H9 (cell line): ENCODE results near the gene PSMA3. TPM values are rescaled to one million over a fixed set of nuclear protein-coding genes. Genes with fewer than 3 reads are reported as not detected.

ENCODE experiments used
- DNase-seq: peaks from one replicate; pipeline ENCODE4 v3.0.0-alpha.2; 2017
- H2AFZ ChIP-seq: one replicate; pipeline ENCODE4 v1.6.1; 2013; ENCODE audit warnings: mild to moderate bottlenecking, low read length, control low read depth, moderate library complexity
- H2AK5ac ChIP-seq: 2 replicates; pipeline ENCODE4 v1.6.1; 2013; ENCODE audit warnings: low read length, control low read depth, mixed read lengths; ENCODE audit not compliant: insufficient read length
- H2BK120ac ChIP-seq: one replicate; pipeline ENCODE4 v1.6.1; 2013; ENCODE audit warnings: low read depth, mild to moderate bottlenecking, low read length, control low read depth, inconsistent platforms; ENCODE audit not compliant: poor library complexity, severe bottlenecking
- H2BK12ac ChIP-seq: 2 replicates; pipeline ENCODE4 v1.6.1; 2013; ENCODE audit warnings: low read length, control low read depth, mixed read lengths, low read depth; ENCODE audit not compliant: insufficient read length
- H2BK15ac ChIP-seq: 2 replicates; pipeline ENCODE4 v1.6.1; 2013; ENCODE audit warnings: low read depth, low read length, control low read depth
- H2BK20ac ChIP-seq: one replicate; pipeline ENCODE4 v1.6.1; 2013; ENCODE audit warnings: low read depth, mild to moderate bottlenecking, low read length, control low read depth, inconsistent platforms; ENCODE audit not compliant: poor library complexity, severe bottlenecking
- H2BK5ac ChIP-seq: 2 replicates; pipeline ENCODE4 v1.6.1; 2013; ENCODE audit warnings: low read length, control low read depth, mixed read lengths; ENCODE audit not compliant: insufficient read length
- H3K14ac ChIP-seq: 2 replicates; pipeline ENCODE4 v1.6.1; 2013; ENCODE audit warnings: low read length, control low read depth; ENCODE audit not compliant: insufficient read depth
- H3K18ac ChIP-seq: 2 replicates; pipeline ENCODE4 v1.6.1; 2013; ENCODE audit warnings: low read depth, mild to moderate bottlenecking, mixed read lengths, low read length, control low read depth; ENCODE audit not compliant: insufficient read length
- H3K23ac ChIP-seq: 2 replicates; pipeline ENCODE4 v1.6.1; 2013; ENCODE audit warnings: low read length, control low read depth, mixed read lengths, low read depth; ENCODE audit not compliant: insufficient read length
- H3K23me2 ChIP-seq: 2 replicates; pipeline ENCODE4 v1.6.1; 2013; ENCODE audit warnings: low read depth, mild to moderate bottlenecking, mixed read lengths, low read length, control low read depth; ENCODE audit not compliant: insufficient read length, poor library complexity, severe bottlenecking
- H3K27ac ChIP-seq: 2 replicates; pipeline ENCODE4 v1.5.1; 2013; ENCODE audit warnings: low read length, control low read depth, mixed read lengths, low read depth; ENCODE audit not compliant: insufficient read length
- H3K27me3 ChIP-seq: 2 replicates; pipeline ENCODE4 v1.6.1; 2013; ENCODE audit warnings: low read length, control low read depth, inconsistent platforms; ENCODE audit not compliant: insufficient read depth
- H3K4ac ChIP-seq: 2 replicates; pipeline ENCODE4 v1.6.1; 2013; ENCODE audit warnings: low read depth, mild to moderate bottlenecking, control low read depth, inconsistent platforms, low read length, moderate library complexity
- H3K4me1 ChIP-seq: 2 replicates; pipeline ENCODE4 v1.6.1; 2013; ENCODE audit warnings: low read length, control low read depth, inconsistent platforms; ENCODE audit not compliant: insufficient read depth
- H3K4me2 ChIP-seq: 2 replicates; pipeline ENCODE4 v1.6.1; 2013; ENCODE audit warnings: low read length, control low read depth, mixed read lengths; ENCODE audit not compliant: insufficient read length, insufficient read depth
- H3K56ac ChIP-seq: 2 replicates; pipeline ENCODE4 v1.6.1; 2013; ENCODE audit warnings: low read depth, mild to moderate bottlenecking, mixed read lengths, low read length, control low read depth; ENCODE audit not compliant: insufficient read length
- H3K79me1 ChIP-seq: 2 replicates; pipeline ENCODE4 v1.6.1; 2013; ENCODE audit warnings: low read depth, mild to moderate bottlenecking, moderate library complexity, low read length, control low read depth, inconsistent platforms; ENCODE audit not compliant: insufficient read depth, poor library complexity, severe bottlenecking
- H3K79me2 ChIP-seq: 2 replicates; pipeline ENCODE4 v1.6.1; 2013; ENCODE audit warnings: low read length, control low read depth, inconsistent platforms; ENCODE audit not compliant: insufficient read depth
- H3K9ac ChIP-seq: 2 replicates; pipeline ENCODE4 v1.6.1; 2013; ENCODE audit warnings: low read length, control low read depth, mixed read lengths; ENCODE audit not compliant: insufficient read length; ENCODE audit errors: extremely low read depth
- H3K9me3 ChIP-seq: one replicate; pipeline ENCODE4 v1.6.1; 2013; ENCODE audit warnings: low read depth, low read length, inconsistent platforms; ENCODE audit not compliant: control insufficient read depth
- H3T11ph ChIP-seq: one replicate; pipeline ENCODE4 v1.6.1; 2013; ENCODE audit warnings: mild to moderate bottlenecking, low read length, control low read depth, inconsistent platforms
- H4K20me1 ChIP-seq: one replicate; pipeline ENCODE4 v1.6.1; 2013; ENCODE audit not compliant: control insufficient read depth, insufficient read length, insufficient read depth
- H4K5ac ChIP-seq: 2 replicates; pipeline ENCODE4 v1.6.1; 2013; ENCODE audit warnings: low read depth, mild to moderate bottlenecking, mixed read lengths, low read length, control low read depth; ENCODE audit not compliant: insufficient read length
- H4K8ac ChIP-seq: replicated peaks from 2 replicates; pipeline ENCODE4 v1.6.1; 2013; ENCODE audit warnings: low read length, control low read depth, mixed read lengths, low read depth; ENCODE audit not compliant: insufficient read length
- H4K91ac ChIP-seq: 2 replicates; pipeline ENCODE4 v1.6.1; 2013; ENCODE audit warnings: low read depth, mild to moderate bottlenecking, moderate library complexity, mixed read lengths, low read length, control low read depth; ENCODE audit not compliant: insufficient read length
- H3K27ac Mint-ChIP-seq, 3 experiments: 2 replicates in 2 of 3; 3 replicates in 1 of 3; pipeline ENCODE4 v1.8.0; 2020 to 2021; ENCODE audit warnings: mixed read lengths in 3 of 3, mild to moderate bottlenecking in 1 of 3, moderate library complexity in 1 of 3
- H3K27me3 Mint-ChIP-seq: 2 replicates; pipeline ENCODE4 v1.8.0; 2021; ENCODE audit warnings: low read depth, mild to moderate bottlenecking, moderate library complexity, mixed read lengths
- H3K36me3 Mint-ChIP-seq, 3 experiments: 2 replicates in 2 of 3; 3 replicates in 1 of 3; pipeline ENCODE4 v1.8.0; 2020 to 2021; ENCODE audit warnings: low read depth in 3 of 3, mixed read lengths in 3 of 3; ENCODE audit not compliant: insufficient read depth in 1 of 3
- H3K4me1 Mint-ChIP-seq, 2 experiments: 2 replicates each; pipeline ENCODE4 v1.8.0; 2020; ENCODE audit warnings: mixed read lengths in 2 of 2
- H3K4me3 Mint-ChIP-seq, 2 experiments: 2 replicates in 1 of 2; 3 replicates in 1 of 2; pipeline ENCODE4 v1.8.0; 2020 to 2021; ENCODE audit warnings: mild to moderate bottlenecking in 2 of 2, mixed read lengths in 2 of 2, moderate library complexity in 1 of 2
- H3K9me3 Mint-ChIP-seq, 2 experiments: 2 replicates in 1 of 2; 3 replicates in 1 of 2; pipeline ENCODE4 v1.8.0; 2020; ENCODE audit warnings: mild to moderate bottlenecking in 2 of 2, mixed read lengths in 2 of 2, moderate library complexity in 1 of 2
- CTCF ChIP-seq: fragments of 200-600 bp; sonication (generic); conservative IDR thresholded peaks from 3 replicates; pipeline ENCODE4 v1.8.0; 2021; ENCODE audit warnings: antibody characterized with exemption, mild to moderate bottlenecking
- total RNA-seq: library from RNA; stranded (reverse); gene quantifications from 2 replicates; pipeline ENCODE4 v1.2.1, GENCODE V29; 2021

Gene PSMA3
- total RNA-seq, 1 experiment from 2014 or later, result 342 TPM

GRCh38 chr14:58283730-58284129 is 39.1 kb downstream of the PSMA3 start:
- no peak overlapping the region for H2BK120ac ChIP-seq
- H4K8ac ChIP-seq, result no peak overlapping the region
- H3K79me2 ChIP-seq, result peaks cover 2% of the 10 kb centered on the region; the same call in 1 of the 2 replicates
- no peak overlapping the region for H3K27ac ChIP-seq
- H3K9me3 Mint-ChIP-seq, result no peaks in the 10 kb centered on the region
- no peak overlapping the region for H3K14ac ChIP-seq
- no peaks in the 10 kb centered on the region for H3K23me2 ChIP-seq
- H2BK5ac ChIP-seq, result no peak overlapping the region
- H4K20me1 ChIP-seq, result no peaks in the 10 kb centered on the region
- peaks cover 21 to 74% (median 66%) of the 10 kb centered on the region in 3 experiments; a peak in 6 of 7 replicates for H3K36me3 Mint-ChIP-seq
- DNase-seq, result no peak
- H3K18ac ChIP-seq, result no peak overlapping the region
- H3K27me3 ChIP-seq, result no peaks in the 10 kb centered on the region
- H4K5ac ChIP-seq, result no peak overlapping the region
- no peak overlapping the region for H3K56ac ChIP-seq
- no peak overlapping the region for H4K91ac ChIP-seq
- H2BK20ac ChIP-seq, result no peak overlapping the region
- H3K79me1 ChIP-seq, result peaks cover 6% of the 10 kb centered on the region
- H3K27me3 Mint-ChIP-seq, result no peaks in the 10 kb centered on the region
- no peak overlapping the region for H3K4me3 Mint-ChIP-seq
- H3T11ph ChIP-seq, result no peak overlapping the region
- no peaks in the 10 kb centered on the region for H3K4me1 Mint-ChIP-seq
- H3K23ac ChIP-seq, result no peak overlapping the region
- H2AK5ac ChIP-seq, result no peak overlapping the region
- H2BK12ac ChIP-seq, result no peak overlapping the region
- H3K27ac Mint-ChIP-seq, result no peak overlapping the region
- no peak overlapping the region for H3K4me2 ChIP-seq
- no peak overlapping the region for H3K4ac ChIP-seq
- no peaks in the 10 kb centered on the region for H3K9me3 ChIP-seq
- no peak overlapping the region for H2AFZ ChIP-seq
- no peaks in the 10 kb centered on the region for H3K4me1 ChIP-seq
- TF ChIP-seq CTCF, result no peak
- H2BK15ac ChIP-seq, result no peak overlapping the region
- H3K9ac ChIP-seq, result no peak overlapping the region
